HFF-Myc (cell line): Measurements from ENCODE around the gene SLC22A31.

ENCODE experiments used
- DNase-seq: peaks from one replicate; pipeline ENCODE4 v3.0.0-alpha.2; 2011; ENCODE audit warnings: low read depth; ENCODE audit errors: extremely low read depth
- H3K4me3 ChIP-seq: replicated peaks from 2 replicates; pipeline ENCODE4 v1.5.1; 2011; ENCODE audit warnings: low read depth, mild to moderate bottlenecking, control low read depth, low read length
- TF ChIP-seq, protein P1 (sequence below): IDR thresholded peaks from 2 replicates; pipeline ENCODE4 v1.5.1; 2012; ENCODE audit warnings: mild to moderate bottlenecking, low read depth, low read length, control low read depth; ENCODE audit errors: missing control alignments

Gene SLC22A31

DNA sequence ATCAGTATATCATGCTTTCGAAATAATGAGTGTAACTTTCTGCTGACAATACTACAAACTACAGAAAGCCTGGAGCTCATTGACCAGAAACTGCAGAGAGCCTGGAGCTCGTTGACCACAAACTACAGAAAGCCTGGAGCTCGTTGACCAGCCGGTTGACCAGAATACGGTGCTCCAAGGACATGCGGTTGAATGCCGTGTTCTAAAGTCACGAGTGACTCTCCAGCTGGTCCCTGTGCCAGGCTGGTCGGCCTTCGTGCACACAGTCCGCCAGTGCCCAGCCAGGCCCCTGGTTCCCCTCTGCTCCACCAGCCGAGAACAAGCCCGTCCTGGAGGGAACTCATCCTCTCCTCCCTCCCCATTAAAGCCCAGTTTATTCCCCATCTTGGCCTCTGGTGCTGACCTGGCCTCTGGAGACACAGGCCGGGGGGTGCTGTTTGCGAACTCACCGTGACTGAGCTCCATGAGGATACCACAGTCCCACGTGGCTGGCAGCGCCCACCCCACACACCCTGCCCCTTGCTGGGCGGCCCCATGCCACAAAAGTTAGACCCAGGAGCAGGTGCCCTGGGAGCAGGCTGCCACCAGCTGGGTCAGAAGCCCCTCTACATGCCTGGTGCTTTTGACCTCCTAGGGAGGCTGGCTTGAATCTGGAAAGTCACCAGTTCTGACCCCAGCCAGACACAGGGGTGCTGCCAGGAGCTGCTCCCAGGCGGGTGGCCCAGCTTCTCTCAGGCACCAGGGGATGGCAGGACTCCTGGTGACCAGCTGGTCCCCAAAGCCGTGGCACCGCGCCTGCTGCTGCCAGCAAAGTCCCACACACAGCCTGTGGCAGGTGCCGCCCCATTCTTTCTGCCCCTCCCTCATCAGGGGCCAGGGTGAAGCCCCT, 44.2 kb downstream of the SLC22A31 start:
- DNase-seq = no peak
- H3K4me3 ChIP-seq = no peak overlapping the region
- TF ChIP-seq, protein P1, sequence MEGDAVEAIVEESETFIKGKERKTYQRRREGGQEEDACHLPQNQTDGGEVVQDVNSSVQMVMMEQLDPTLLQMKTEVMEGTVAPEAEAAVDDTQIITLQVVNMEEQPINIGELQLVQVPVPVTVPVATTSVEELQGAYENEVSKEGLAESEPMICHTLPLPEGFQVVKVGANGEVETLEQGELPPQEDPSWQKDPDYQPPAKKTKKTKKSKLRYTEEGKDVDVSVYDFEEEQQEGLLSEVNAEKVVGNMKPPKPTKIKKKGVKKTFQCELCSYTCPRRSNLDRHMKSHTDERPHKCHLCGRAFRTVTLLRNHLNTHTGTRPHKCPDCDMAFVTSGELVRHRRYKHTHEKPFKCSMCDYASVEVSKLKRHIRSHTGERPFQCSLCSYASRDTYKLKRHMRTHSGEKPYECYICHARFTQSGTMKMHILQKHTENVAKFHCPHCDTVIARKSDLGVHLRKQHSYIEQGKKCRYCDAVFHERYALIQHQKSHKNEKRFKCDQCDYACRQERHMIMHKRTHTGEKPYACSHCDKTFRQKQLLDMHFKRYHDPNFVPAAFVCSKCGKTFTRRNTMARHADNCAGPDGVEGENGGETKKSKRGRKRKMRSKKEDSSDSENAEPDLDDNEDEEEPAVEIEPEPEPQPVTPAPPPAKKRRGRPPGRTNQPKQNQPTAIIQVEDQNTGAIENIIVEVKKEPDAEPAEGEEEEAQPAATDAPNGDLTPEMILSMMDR = no peak

DNA sequence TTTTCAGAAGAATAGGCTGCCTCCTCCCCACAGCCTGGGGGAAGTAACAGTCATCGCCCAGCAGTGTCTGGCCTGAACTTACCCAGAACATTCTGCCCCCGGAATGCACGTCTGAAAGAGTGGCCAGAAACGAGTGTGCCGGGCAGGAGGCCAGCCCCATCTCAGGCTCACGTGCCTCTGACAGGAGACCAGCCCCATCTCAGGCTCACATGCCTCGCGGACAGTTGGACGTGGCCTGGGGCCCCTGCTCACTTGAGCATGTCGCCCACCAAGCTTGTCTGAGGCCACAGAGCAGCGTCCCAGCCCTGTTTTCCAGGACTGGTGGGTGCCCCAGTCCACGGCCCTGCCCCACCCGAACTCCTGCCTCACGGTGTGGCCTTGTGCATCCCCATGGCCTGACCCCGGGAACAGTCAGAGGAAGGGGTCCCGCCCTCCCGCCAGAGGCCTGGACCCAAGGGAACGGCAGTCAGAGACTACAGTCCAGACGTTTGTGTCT, 45.1 kb downstream of the SLC22A31 start:
- peak; percentile 39 for DNase-seq
- no peak overlapping the region for H3K4me3 ChIP-seq
- TF ChIP-seq, protein P1 = no peak

DNA sequence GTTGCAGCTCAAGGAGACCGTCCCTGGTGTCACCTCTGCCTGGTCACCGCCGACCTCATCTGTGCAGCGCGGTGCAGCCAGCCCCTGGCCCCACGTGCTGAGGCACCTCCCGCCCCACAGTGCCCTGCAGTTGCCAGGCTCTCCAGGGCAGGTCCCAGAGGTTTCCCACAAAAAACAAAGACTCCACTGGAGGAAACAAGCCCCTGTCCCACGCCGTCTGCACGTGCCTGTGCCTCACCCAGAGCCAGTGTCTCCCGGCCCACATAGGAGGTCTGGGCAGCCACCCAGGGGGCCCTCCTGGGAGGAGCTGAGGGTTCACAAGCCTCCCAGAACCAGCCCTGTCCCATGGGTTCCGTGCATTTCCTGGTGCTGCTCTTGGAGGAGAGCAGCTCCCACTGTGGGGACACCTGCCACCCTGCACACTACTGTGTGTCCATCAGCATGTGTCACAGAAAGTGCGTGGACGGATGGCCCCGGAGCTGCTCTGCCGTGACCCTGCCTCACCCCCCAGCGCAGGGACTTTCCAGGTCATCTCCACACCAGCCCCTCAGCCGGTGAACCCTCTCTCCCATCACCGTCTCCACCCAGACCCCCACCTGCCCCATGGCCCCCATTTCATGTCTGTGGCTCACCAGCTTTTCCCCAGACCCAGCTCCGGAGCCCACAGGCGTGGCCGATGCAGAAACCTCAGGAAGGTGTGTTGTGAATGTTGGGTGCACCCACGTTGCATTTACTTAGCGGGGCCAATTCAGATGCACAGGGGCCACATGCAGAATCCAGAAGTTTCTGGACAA, 45.8 kb downstream of the SLC22A31 start:
- DNase-seq = no peak
- H3K4me3 ChIP-seq = no peak overlapping the region
- TF ChIP-seq, protein P1 = no peak

- no peak for DNase-seq
- H3K4me3 ChIP-seq = no peak overlapping the region
- TF ChIP-seq, protein P1 = no peak
Measured at GRCh38 chr16:89153848-89154271, 46.5 kb downstream of the SLC22A31 start.

- TF ChIP-seq, protein P1 = no peak
- DNase-seq = no peak
- H3K4me3 ChIP-seq = no peak overlapping the region
Measured at GRCh38 chr16:89152831-89153700, 47.3 kb downstream of the SLC22A31 start.

DNA sequence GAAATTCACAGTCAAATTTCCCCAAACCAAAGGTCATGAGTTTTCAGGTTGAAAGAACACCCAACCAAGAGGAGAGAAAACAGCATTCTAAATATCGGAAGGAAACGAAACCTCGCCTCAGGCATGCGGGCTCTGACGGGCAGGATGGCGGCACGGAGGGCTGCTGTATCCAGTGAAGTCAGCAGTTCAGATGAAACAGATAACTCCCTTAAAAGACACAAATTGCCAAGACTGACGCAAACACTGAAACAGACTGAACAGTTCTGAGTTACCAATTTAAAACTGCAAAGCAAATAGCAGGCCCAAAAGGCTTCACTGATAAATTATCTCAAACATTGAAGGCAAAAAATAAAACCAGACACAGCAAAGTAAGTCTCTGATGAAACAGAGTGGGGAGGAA, 49.4 kb downstream of the SLC22A31 start:
- TF ChIP-seq, protein P1 = no peak
- DNase-seq = no peak
- no peak overlapping the region for H3K4me3 ChIP-seq
